Thyroid gland (tissue), 4 donors: ENCODE results near the gene C2CD2L.

Experiments
- POLR2A ChIP-seq, 2 donors: fragments of 450-650 bp; IDR thresholded peaks; one replicate each; pipeline ENCODE4 v1.6.1; 2017; ENCODE audit warnings: antibody characterized with exemption in 2 of 2, mild to moderate bottlenecking in 2 of 2, moderate library complexity in 1 of 2
- TF ChIP-seq, protein P1 (sequence below), 6 experiments: fragments of 200-600 bp in 3 of 6; fragments of 450-650 bp in 3 of 6; sonication (generic) in 3 of 6; IDR thresholded peaks; one replicate each; pipeline ENCODE4 v1.5.1; 2016 to 2019; ENCODE audit warnings: antibody characterized with exemption in 6 of 6, mild to moderate bottlenecking in 2 of 6, inconsistent platforms in 1 of 6, moderate library complexity in 1 of 6

DNA sequence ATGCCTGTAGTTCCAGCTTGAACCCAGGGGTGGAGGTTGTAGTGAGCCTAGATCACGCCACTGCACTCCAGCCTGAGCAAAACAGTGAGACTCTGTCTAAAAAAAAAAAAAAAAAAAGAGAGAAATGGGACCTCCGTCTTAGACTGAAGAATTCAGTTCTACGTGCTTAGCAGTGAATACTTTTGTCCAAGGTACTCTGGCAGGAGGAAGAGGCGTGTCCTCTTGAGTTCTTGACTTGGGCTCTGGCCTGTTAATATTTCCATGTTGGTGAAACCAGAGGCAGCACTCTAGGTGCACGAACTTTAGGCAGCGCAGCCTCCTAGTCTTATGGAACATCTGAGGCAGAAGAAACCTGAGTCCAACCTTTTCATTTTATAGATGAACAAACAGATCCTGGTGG is 20.0 kb upstream of the C2CD2L start:
- TF ChIP-seq, protein P1, sequence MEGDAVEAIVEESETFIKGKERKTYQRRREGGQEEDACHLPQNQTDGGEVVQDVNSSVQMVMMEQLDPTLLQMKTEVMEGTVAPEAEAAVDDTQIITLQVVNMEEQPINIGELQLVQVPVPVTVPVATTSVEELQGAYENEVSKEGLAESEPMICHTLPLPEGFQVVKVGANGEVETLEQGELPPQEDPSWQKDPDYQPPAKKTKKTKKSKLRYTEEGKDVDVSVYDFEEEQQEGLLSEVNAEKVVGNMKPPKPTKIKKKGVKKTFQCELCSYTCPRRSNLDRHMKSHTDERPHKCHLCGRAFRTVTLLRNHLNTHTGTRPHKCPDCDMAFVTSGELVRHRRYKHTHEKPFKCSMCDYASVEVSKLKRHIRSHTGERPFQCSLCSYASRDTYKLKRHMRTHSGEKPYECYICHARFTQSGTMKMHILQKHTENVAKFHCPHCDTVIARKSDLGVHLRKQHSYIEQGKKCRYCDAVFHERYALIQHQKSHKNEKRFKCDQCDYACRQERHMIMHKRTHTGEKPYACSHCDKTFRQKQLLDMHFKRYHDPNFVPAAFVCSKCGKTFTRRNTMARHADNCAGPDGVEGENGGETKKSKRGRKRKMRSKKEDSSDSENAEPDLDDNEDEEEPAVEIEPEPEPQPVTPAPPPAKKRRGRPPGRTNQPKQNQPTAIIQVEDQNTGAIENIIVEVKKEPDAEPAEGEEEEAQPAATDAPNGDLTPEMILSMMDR (IDR thresholded peaks at IDR 0.05): no peak
- TF ChIP-seq POLR2A (IDR thresholded peaks at IDR 0.05): no peak
